Measurements from ENCODE around the gene FFAR3.

The FFAR3 gene

GRCh38 chr19:35320065-35320713 is 38.1 kb upstream of the FFAR3 start:
- Histone ChIP-seq H3K27me3 (ENCODE audit: insufficient read depth, poor library complexity, severe bottlenecking) (no peaks in the 10 kb centered on the region), H3K4me3 (replicated peaks; ENCODE audit: insufficient read depth, low read length) (no peak overlapping the region), H3K27ac (replicated peaks) (peak overlapping the region; percentile 64)
- DNase-seq (ENCODE audit: low read depth in 1 of 2, low spot score in 1 of 2): peak in 1 of 2 experiments; percentile 61
- no peak for TF ChIP-seq CTCF (IDR thresholded peaks at IDR 0.05; ENCODE audit: insufficient read depth, low read length)
- no peak; the same call in 1 of the 2 replicates for TF ChIP-seq SPI1 (IDR thresholded peaks at IDR 0.05; ENCODE audit: borderline replicate concordance, low read depth)
- no peak for TF ChIP-seq POLR2AphosphoS5 (IDR thresholded peaks at IDR 0.05; ENCODE audit: low read depth)
- TF ChIP-seq REST (IDR thresholded peaks at IDR 0.05; ENCODE audit: insufficient replicate concordance, low read depth): no peak
- no peak for TF ChIP-seq GABPA (IDR thresholded peaks at IDR 0.05; ENCODE audit: low read depth)

GRCh38 chr19:35321291-35321690 is 37.0 kb upstream of the FFAR3 start:
- H3K27me3 ChIP-seq (ENCODE audit: insufficient read depth, poor library complexity, severe bottlenecking): no peaks in the 10 kb centered on the region
- no peak for DNase-seq (ENCODE audit: low read depth in 1 of 2, low spot score in 1 of 2)
- TF ChIP-seq CTCF (IDR thresholded peaks at IDR 0.05; ENCODE audit: insufficient read depth, low read length) (no peak), REST (IDR thresholded peaks at IDR 0.05; ENCODE audit: insufficient replicate concordance, low read depth) (no peak), POLR2AphosphoS5 (IDR thresholded peaks at IDR 0.05; ENCODE audit: low read depth) (no peak), GABPA (IDR thresholded peaks at IDR 0.05; ENCODE audit: low read depth) (no peak), SPI1 (IDR thresholded peaks at IDR 0.05; ENCODE audit: borderline replicate concordance, low read depth) (no peak)
- H3K27ac ChIP-seq (replicated peaks): no peak overlapping the region
- H3K4me3 ChIP-seq (replicated peaks; ENCODE audit: insufficient read depth, low read length): no peak overlapping the region

- Histone ChIP-seq H3K27ac (replicated peaks) (no peak overlapping the region), H3K4me3 (replicated peaks; ENCODE audit: insufficient read depth, low read length) (no peak overlapping the region), H3K27me3 (ENCODE audit: insufficient read depth, poor library complexity, severe bottlenecking) (no peaks in the 10 kb centered on the region)
- no peak for DNase-seq (ENCODE audit: low read depth in 1 of 2, low spot score in 1 of 2)
- TF ChIP-seq POLR2AphosphoS5 (IDR thresholded peaks at IDR 0.05; ENCODE audit: low read depth) (no peak), REST (IDR thresholded peaks at IDR 0.05; ENCODE audit: insufficient replicate concordance, low read depth) (no peak), GABPA (IDR thresholded peaks at IDR 0.05; ENCODE audit: low read depth) (no peak)
Measured at GRCh38 chr19:35322014-35322413, 36.2 kb upstream of the FFAR3 start.
